ENCODE results near the gene FADS3.

The FADS3 gene

DNA sequence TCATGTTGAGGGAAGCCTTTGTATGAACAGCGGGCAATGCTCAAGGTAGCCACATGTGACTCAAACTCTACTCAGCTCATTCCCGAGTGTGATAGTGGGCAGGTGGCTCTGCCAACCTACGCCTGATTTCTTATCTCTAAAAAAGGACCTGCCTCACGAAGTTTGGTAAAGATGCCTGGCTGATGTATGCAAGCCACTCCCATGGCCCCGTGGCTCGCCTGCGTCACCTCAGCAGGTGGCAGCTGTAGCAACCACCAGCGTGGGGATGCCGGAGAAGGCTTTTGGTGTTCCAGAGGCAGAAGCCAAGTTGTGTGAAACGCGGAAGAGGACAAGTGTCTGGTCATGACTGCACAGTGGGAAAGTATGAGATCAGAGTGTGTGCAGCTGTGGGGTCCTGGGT is 57.9 kb downstream of the FADS3 start:
- no peak for DNase-seq

DNA sequence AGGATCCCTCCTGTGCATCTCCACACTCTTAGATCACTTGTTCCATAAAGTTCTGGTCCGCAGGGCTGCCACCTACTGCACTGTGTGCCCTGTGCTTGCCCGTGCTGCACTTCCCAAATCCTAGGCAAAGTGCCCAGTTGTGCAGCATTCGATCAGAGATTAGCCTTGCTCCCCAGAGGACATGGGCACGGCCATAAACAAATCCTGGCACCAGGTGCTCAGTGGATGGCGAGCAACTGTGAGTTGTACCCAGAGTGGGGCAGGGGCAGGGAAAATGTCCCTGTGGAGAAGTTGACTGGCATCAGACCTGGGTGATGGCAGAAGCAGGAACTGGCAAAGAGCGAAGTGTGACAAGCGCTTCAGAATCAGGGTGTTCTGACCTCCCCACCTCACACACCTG is 58.6 kb downstream of the FADS3 start:
- DNase-seq, result no peak

DNA sequence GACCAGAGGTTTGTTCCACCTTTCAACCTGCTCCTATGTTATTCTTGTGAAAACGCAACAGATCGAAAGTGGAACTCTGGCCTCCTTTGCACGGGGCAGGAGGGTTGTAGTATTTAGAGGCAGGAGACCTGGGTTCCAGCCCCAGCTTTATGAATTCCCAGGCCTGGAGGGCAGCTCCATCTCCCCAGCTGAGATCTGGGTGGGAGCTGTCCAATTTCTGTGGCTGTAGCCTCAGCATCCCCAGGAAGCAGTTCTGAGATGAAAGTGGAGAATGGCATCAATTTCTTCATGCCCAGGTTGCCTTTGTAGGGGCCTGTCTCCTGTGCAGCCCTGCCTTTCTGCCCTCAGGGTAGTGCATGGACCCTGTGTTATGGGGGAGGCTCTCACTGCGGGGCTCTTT is 59.1 kb downstream of the FADS3 start:
- DNase-seq, result no peak

DNA sequence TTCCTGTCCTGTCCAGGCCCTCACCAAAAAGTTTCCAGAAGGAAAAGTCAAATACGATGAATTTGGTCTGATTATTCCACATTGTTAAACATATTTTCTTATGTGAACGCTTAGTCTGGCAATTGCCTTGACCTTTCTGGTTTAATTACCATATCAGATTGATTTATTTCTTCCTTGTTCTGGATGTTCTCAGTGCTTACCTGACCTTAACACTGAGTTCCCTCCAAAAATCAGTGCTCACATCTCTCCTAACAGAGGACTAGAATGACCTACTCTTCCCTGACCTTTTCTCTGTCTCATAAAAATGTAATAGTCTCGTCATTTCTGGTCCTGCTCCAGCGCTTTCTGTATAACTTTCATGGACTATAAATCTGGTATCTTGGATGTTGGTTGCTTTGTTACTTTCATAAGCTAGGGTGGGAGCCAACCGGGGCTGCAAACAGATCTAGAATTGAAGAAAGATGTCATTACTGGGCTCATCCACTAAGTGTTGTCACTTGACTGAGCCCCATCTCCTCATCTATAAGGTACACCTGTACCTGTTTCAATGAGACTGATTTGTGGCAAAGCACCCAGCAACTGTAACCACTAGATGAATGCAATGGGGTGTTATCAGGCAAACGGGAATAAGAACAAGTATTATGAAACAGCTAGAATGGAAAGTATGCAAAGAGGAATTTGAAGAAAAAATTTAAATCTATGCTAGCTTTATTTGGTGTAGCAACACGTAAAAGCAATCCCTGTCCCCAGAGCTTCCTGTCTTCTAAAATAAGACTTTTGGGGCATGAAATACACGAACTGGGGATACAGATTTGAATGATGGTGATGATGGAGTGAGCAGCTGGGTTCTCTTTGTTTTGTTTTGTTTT is 60.9 kb downstream of the FADS3 start:
- no peak for DNase-seq

DNA sequence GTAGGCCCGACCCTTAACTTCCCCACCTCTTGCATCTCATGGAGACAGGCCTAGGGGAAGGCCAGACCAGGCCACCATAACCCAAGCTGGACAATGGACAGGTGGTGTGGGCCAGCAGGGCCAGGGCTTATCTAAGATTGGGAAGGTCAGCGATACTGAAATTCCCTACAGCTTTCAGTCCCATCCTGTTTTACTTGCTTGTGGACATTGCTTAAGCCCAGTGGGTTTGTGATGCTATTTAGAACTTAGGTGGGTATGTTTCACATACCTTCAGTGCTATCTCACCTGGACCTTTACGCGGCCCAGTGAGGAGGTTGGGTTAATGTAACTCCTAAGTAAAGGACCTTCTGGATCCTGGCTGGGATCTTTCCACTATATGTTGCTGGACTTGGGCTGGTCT is 61.5 kb downstream of the FADS3 start:
- no peak for DNase-seq

DNA sequence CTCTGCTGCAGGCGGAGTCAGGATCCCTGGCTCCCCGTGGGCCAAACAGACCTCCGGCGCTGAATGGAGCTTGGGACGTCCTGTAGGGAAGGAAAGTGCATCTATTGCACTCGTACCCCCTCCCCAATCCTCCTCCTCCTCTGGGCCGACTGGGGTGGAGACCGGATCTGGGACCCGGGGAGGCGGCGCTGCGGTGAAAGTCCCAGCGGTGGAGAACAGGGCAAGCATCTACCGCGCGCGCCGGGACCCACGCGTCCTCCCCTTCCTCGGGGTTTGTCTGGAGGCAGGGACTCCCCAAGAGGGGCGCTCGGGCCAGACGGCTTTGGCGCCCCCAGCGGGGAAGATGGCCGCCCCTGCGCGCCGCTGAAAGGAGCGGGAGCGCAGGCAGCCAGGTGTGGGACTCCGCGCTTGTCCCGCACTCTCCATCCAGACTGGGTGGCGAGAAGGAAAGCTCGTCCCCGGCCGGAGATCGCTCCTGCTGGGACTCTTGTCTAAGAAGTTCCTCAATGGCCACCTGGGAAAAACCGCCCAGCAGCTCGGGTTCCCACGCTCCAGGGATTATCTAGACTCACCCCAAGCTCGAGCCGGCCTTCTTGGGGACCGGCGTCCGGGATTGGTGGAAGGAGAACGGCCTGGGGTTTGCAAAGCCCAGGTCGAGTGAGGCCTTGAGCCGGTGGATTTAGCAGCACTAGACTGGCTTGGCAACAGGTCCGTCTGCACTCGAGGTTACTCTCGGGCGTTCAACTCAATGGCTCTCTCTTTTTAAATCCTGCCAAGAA is 62.5 kb downstream of the FADS3 start:
- DNase-seq, result no peak

DNA sequence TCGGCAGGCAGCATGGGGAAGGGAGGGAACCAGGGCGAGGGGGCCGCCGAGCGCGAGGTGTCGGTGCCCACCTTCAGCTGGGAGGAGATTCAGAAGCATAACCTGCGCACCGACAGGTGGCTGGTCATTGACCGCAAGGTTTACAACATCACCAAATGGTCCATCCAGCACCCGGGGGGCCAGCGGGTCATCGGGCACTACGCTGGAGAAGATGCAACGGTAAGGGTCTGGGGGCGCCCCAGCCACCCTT is 63.0 kb downstream of the FADS3 start:
- DNase-seq, result no peak

DNA sequence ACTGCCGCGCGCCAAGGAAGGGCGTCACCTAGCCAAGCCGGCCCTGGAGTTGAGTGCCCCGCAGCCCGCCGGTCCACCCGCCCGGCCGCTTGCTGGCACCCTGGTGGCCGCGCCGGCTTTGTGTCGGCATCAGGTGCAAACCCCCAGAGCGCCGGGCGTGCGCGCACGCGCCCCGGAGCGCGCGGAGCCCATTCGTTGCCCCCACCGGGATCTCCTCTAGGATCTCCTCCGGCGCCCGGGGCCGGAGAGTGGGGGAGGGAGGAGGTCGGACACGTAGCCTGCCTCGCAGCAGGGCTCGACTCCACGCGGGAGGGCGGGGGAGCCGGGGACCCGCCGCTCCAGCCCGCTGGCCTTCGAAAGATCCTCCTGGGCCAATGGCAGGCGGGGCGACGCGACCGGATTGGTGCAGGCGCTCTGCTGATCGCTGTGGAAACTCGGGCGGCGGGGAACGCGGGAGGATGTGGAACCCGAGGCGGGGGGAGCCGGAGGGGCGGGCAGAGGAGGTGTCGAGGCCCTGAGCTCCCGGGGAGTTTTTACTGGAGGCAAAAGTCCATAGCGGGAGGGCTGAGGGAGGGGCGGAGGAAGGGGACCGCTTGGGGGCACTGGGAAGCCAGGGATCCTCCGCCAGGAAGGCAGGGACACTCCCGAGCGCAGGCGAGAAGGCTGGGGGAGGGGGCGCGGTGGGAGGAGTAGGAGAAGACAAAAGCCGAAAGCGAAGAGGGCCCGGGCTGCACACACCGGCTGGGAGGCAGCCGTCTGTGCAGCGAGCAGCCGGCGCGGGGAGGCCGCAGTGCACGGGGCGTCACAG is 63.6 kb downstream of the FADS3 start, which contains the start of gene FADS2:
TSS of gene FADS2 (plus strand) at position 730 of the 808 bp plus-strand sequence. CDS start 91 bp downstream, outside the sequence.
- peak; percentile 36 for DNase-seq

DNA sequence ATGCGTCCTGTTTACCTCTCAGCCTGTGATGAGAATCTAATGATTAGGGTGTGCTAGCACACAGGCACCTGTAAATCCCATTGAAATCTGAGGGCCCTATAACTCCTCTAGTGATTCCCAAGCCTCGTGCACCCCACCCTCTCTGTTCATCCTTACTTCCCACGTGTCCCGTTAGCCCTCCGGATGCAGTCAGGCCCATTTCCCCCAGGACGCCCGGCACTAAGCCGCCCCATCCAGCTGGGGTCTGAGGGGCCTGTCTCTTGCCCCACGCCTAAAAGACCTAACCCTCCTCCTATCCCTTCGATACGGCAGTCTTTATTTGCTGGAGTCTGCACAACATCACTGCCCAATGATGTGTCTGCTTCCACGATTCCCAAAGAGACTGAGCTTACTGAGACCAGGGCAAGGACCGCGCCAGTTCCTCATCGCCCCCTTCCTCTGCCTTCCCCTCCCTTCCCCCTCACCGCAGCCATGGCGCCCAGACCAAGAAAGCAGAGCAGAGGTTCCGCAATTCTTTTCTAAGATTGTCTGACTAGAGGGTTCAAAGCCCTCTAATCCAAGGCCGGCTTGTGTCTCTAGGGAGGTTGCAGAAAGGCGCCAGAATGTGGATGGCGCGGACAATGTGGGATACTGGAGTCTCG is 64.3 kb downstream of the FADS3 start:
- no peak for DNase-seq
